Measurements from ENCODE around the gene XYLT1. TPM values are rescaled to one million over a fixed set of nuclear protein-coding genes. Genes with fewer than 3 reads are reported as not detected.
"Not testable (repeated sequence)": the region's sequence is repeated elsewhere in the genome, so short reads cannot be mapped to it uniquely, and the experiment has no call there.

XYLT1 gene
- polyA plus RNA-seq, 1 donor from 2014 or later, result 3.3 TPM

DNA sequence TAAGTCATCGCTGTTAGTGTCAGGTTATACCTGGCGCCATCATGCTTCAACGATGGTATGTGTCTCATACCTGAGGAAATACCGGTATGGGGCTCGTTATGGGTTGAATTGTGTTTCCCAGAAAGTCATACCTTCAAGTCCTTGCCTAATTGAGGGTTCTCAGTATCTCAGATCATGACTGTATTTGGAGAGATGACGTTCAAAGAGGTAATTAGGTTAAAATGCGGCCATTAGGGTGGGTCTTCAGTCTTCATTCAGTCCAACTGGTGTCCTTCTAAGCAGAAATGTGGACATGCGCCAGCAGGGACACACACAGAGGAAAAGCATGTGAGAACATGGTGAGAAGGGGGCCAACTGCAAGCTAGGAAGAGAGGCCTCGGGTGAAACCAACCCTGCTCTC, 37.5 kb upstream of the XYLT1 start:
- H3K27me3 ChIP-seq (ENCODE audit: insufficient read depth, low read depth, low read length), result no peaks in the 10 kb centered on the region
- H3F3A ChIP-seq (ENCODE audit: insufficient read depth, low read length, poor library complexity, severe bottlenecking), result no peaks in the 10 kb centered on the region
- no peaks in the 10 kb centered on the region for H3K9me2 ChIP-seq (ENCODE audit: insufficient read depth, low read length)
- H4K20me1 ChIP-seq (ENCODE audit: insufficient read depth), result no peaks in the 10 kb centered on the region
- H3K9me3 ChIP-seq (ENCODE audit: low read length), result no peaks in the 10 kb centered on the region
- H2AFZ ChIP-seq (ENCODE audit: low read depth, low read length), result no peak overlapping the region
- no peak overlapping the region for H3K27ac ChIP-seq (ENCODE audit: low read length)
- TF ChIP-seq EP300 (conservative IDR thresholded peaks at IDR 0.05; ENCODE audit: poor library complexity, severe bottlenecking) (no peak), TAF1 (IDR thresholded peaks at IDR 0.05; ENCODE audit: low read depth) (no peak), EZH2 (IDR thresholded peaks at IDR 0.05; ENCODE audit: borderline replicate concordance, insufficient read depth, low read length, poor library complexity, severe bottlenecking) (no peak), RAD21 (conservative IDR thresholded peaks at IDR 0.05) (no peak), SMC3 (conservative IDR thresholded peaks at IDR 0.05; ENCODE audit: poor library complexity) (no peak), POLR2AphosphoS5 (IDR thresholded peaks at IDR 0.05) (no peak), MXI1 (conservative IDR thresholded peaks at IDR 0.05; ENCODE audit: poor library complexity, severe bottlenecking) (no peak)
- TF ChIP-seq, protein P1, sequence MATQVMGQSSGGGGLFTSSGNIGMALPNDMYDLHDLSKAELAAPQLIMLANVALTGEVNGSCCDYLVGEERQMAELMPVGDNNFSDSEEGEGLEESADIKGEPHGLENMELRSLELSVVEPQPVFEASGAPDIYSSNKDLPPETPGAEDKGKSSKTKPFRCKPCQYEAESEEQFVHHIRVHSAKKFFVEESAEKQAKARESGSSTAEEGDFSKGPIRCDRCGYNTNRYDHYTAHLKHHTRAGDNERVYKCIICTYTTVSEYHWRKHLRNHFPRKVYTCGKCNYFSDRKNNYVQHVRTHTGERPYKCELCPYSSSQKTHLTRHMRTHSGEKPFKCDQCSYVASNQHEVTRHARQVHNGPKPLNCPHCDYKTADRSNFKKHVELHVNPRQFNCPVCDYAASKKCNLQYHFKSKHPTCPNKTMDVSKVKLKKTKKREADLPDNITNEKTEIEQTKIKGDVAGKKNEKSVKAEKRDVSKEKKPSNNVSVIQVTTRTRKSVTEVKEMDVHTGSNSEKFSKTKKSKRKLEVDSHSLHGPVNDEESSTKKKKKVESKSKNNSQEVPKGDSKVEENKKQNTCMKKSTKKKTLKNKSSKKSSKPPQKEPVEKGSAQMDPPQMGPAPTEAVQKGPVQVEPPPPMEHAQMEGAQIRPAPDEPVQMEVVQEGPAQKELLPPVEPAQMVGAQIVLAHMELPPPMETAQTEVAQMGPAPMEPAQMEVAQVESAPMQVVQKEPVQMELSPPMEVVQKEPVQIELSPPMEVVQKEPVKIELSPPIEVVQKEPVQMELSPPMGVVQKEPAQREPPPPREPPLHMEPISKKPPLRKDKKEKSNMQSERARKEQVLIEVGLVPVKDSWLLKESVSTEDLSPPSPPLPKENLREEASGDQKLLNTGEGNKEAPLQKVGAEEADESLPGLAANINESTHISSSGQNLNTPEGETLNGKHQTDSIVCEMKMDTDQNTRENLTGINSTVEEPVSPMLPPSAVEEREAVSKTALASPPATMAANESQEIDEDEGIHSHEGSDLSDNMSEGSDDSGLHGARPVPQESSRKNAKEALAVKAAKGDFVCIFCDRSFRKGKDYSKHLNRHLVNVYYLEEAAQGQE (IDR thresholded peaks at IDR 0.05; ENCODE audit: borderline replicate concordance), result no peak
- TF ChIP-seq, protein P2, sequence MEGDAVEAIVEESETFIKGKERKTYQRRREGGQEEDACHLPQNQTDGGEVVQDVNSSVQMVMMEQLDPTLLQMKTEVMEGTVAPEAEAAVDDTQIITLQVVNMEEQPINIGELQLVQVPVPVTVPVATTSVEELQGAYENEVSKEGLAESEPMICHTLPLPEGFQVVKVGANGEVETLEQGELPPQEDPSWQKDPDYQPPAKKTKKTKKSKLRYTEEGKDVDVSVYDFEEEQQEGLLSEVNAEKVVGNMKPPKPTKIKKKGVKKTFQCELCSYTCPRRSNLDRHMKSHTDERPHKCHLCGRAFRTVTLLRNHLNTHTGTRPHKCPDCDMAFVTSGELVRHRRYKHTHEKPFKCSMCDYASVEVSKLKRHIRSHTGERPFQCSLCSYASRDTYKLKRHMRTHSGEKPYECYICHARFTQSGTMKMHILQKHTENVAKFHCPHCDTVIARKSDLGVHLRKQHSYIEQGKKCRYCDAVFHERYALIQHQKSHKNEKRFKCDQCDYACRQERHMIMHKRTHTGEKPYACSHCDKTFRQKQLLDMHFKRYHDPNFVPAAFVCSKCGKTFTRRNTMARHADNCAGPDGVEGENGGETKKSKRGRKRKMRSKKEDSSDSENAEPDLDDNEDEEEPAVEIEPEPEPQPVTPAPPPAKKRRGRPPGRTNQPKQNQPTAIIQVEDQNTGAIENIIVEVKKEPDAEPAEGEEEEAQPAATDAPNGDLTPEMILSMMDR (IDR thresholded peaks at IDR 0.05; ENCODE audit: poor library complexity, severe bottlenecking), result no peak
- H3K36me3 ChIP-seq (ENCODE audit: insufficient read depth, low read length), result no peaks in the 10 kb centered on the region
- H3K79me2 ChIP-seq (replicated peaks; ENCODE audit: insufficient read depth, low read length), result no peaks in the 10 kb centered on the region
- H3K4me2 ChIP-seq (ENCODE audit: low read length), result no peak overlapping the region
- H3K4me3 ChIP-seq (ENCODE audit: low read length), result no peak overlapping the region
- no peak overlapping the region for H3K9ac ChIP-seq (ENCODE audit: low read length)

- not testable (repeated sequence) for H3K9me2 ChIP-seq (ENCODE audit: insufficient read depth, low read length); H4K20me1 ChIP-seq (ENCODE audit: insufficient read depth); H3K9me3 ChIP-seq (ENCODE audit: low read length); H3K27me3 ChIP-seq (ENCODE audit: insufficient read depth, low read depth, low read length); H3K36me3 ChIP-seq (ENCODE audit: insufficient read depth, low read length); H3K9ac ChIP-seq (ENCODE audit: low read length); H3K4me2 ChIP-seq (ENCODE audit: low read length); H3K79me2 ChIP-seq (replicated peaks; ENCODE audit: insufficient read depth, low read length); H3F3A ChIP-seq (ENCODE audit: insufficient read depth, low read length, poor library complexity, severe bottlenecking); H2AFZ ChIP-seq (ENCODE audit: low read depth, low read length); H3K4me3 ChIP-seq (ENCODE audit: low read length); H3K27ac ChIP-seq (ENCODE audit: low read length)
Observed at GRCh38 chr16:17507516-17507915, 36.8 kb upstream of the XYLT1 start.

- H3K27me3 ChIP-seq (ENCODE audit: insufficient read depth, low read depth, low read length); H3K36me3 ChIP-seq (ENCODE audit: insufficient read depth, low read length); H4K20me1 ChIP-seq (ENCODE audit: insufficient read depth); H3K4me2 ChIP-seq (ENCODE audit: low read length); H3K4me3 ChIP-seq (ENCODE audit: low read length); H3F3A ChIP-seq (ENCODE audit: insufficient read depth, low read length, poor library complexity, severe bottlenecking); H2AFZ ChIP-seq (ENCODE audit: low read depth, low read length); H3K79me2 ChIP-seq (replicated peaks; ENCODE audit: insufficient read depth, low read length); H3K27ac ChIP-seq (ENCODE audit: low read length); H3K9me3 ChIP-seq (ENCODE audit: low read length); H3K9ac ChIP-seq (ENCODE audit: low read length); H3K9me2 ChIP-seq (ENCODE audit: insufficient read depth, low read length): not testable (repeated sequence)
Observed at GRCh38 chr16:17505828-17506227, 35.1 kb upstream of the XYLT1 start.
